Activated T-helper 2 cell treated with anti-CD3 and anti-CD28 coated beads, Interferon-gamma antibody, Interleukin-2, Interleukin-4, amounts not matched to agents 10 μg/mL and 5 μg/mL and 100 μg/mL, durations not matched to agents 14 hours and 24 hours and 36 hours (primary cell): ENCODE data around the gene STKLD1. TPM values are rescaled to one million over a fixed set of nuclear protein-coding genes. Genes with fewer than 3 reads are reported as not detected.
"Not testable (repeated sequence)": the region's sequence is repeated elsewhere in the genome, so short reads cannot be mapped to it uniquely, and the experiment has no call there.

Source experiments
- DNase-seq: peaks from one replicate; pipeline ENCODE4 v3.0.0; 2021; ENCODE audit warnings: low spot score
- H3K27ac Mint-ChIP-seq: one replicate; pipeline ENCODE4 v1.8.0; 2021; ENCODE audit warnings: mixed read lengths
- H3K27me3 Mint-ChIP-seq: one replicate; pipeline ENCODE4 v1.8.0; 2021; ENCODE audit warnings: low read depth, mixed read lengths
- H3K36me3 Mint-ChIP-seq: one replicate; pipeline ENCODE4 v1.8.0; 2021; ENCODE audit warnings: low read depth, mixed read lengths
- H3K4me1 Mint-ChIP-seq: one replicate; pipeline ENCODE4 v1.8.0; 2021; ENCODE audit warnings: low read depth, mixed read lengths
- H3K4me3 Mint-ChIP-seq: one replicate; pipeline ENCODE4 v1.8.0; 2021; ENCODE audit warnings: low read depth, mild to moderate bottlenecking, moderate library complexity, mixed read lengths
- H3K9me3 Mint-ChIP-seq: one replicate; pipeline ENCODE4 v1.8.0; 2021; ENCODE audit warnings: mixed read lengths
- intact Hi-C: fragments of 100-400 bp; cut with micrococcal nuclease; formaldehyde crosslinking; loops from one replicate; pipeline ENCODE4 v1.15.1; 2023
- total RNA-seq: library from RNA; stranded (reverse); gene quantifications from 2 replicates; pipeline ENCODE4 v1.2.3, GENCODE V29; 2022

Gene STKLD1
- total RNA-seq, 1 donor from 2014 or later: 0.87 TPM

GRCh38 chr9:133384736-133385321, 8.7 kb downstream of the STKLD1 start:
- Mint-ChIP-seq H3K4me3 (no peak overlapping the region), H3K27ac (no peak overlapping the region), H3K9me3 (no peaks in the 10 kb centered on the region), H3K36me3 (no peaks in the 10 kb centered on the region), H3K4me1 (no peaks in the 10 kb centered on the region), H3K27me3 (no peaks in the 10 kb centered on the region)
- intact Hi-C loops: no loop called here
- no peak for DNase-seq

- H3K36me3 Mint-ChIP-seq: no peaks in the 10 kb centered on the region
- no peaks in the 10 kb centered on the region for H3K4me1 Mint-ChIP-seq
- no peak overlapping the region for H3K4me3 Mint-ChIP-seq
- intact Hi-C loops: no loop called here
- H3K9me3 Mint-ChIP-seq: no peaks in the 10 kb centered on the region
- no peaks in the 10 kb centered on the region for H3K27me3 Mint-ChIP-seq
- no peak overlapping the region for H3K27ac Mint-ChIP-seq
- no peak for DNase-seq
These were observed 9.3 kb downstream of the STKLD1 start for GRCh38 chr9:133385452-133385851.

GRCh38 chr9:133386338-133386737, 10.2 kb downstream of the STKLD1 start:
- Mint-ChIP-seq H3K27ac (no peak overlapping the region), H3K36me3 (no peaks in the 10 kb centered on the region), H3K9me3 (no peaks in the 10 kb centered on the region), H3K4me3 (no peak overlapping the region), H3K27me3 (no peaks in the 10 kb centered on the region), H3K4me1 (no peaks in the 10 kb centered on the region)
- no peak for DNase-seq
- intact Hi-C loops: no loop called here

GRCh38 chr9:133387680-133388079, 11.5 kb downstream of the STKLD1 start:
- H3K9me3 Mint-ChIP-seq: no peaks in the 10 kb centered on the region
- no peak for DNase-seq
- intact Hi-C loops: no loop called here
- no peak overlapping the region for H3K4me3 Mint-ChIP-seq
- H3K27me3 Mint-ChIP-seq: no peaks in the 10 kb centered on the region
- no peaks in the 10 kb centered on the region for H3K4me1 Mint-ChIP-seq
- no peaks in the 10 kb centered on the region for H3K36me3 Mint-ChIP-seq
- no peak overlapping the region for H3K27ac Mint-ChIP-seq

GRCh38 chr9:133389025-133389557, 12.9 kb downstream of the STKLD1 start:
- H3K4me1 Mint-ChIP-seq: no peaks in the 10 kb centered on the region
- no peak for DNase-seq
- intact Hi-C loops: no loop called here
- no peaks in the 10 kb centered on the region for H3K36me3 Mint-ChIP-seq
- no peaks in the 10 kb centered on the region for H3K9me3 Mint-ChIP-seq
- H3K27ac Mint-ChIP-seq: no peak overlapping the region
- H3K4me3 Mint-ChIP-seq: no peak overlapping the region
- H3K27me3 Mint-ChIP-seq: no peaks in the 10 kb centered on the region

- Mint-ChIP-seq H3K36me3 (no peaks in the 10 kb centered on the region), H3K9me3 (no peaks in the 10 kb centered on the region), H3K27ac (no peak overlapping the region), H3K4me1 (no peaks in the 10 kb centered on the region), H3K27me3 (no peaks in the 10 kb centered on the region), H3K4me3 (no peak overlapping the region)
- no peak for DNase-seq
- intact Hi-C loops: no loop called here
These were observed 13.4 kb downstream of the STKLD1 start for GRCh38 chr9:133389562-133389961.

- Mint-ChIP-seq H3K36me3 (no peaks in the 10 kb centered on the region), H3K9me3 (no peaks in the 10 kb centered on the region), H3K27ac (no peak overlapping the region), H3K4me1 (no peaks in the 10 kb centered on the region), H3K4me3 (no peak overlapping the region), H3K27me3 (no peaks in the 10 kb centered on the region)
- intact Hi-C loops: no loop called here
- DNase-seq: no peak
These were observed 14.5 kb downstream of the STKLD1 start for GRCh38 chr9:133390713-133391112.

GRCh38 chr9:133391449-133391848, 15.3 kb downstream of the STKLD1 start:
- H3K4me1 Mint-ChIP-seq, intact Hi-C loops, H3K9me3 Mint-ChIP-seq, H3K36me3 Mint-ChIP-seq, DNase-seq, H3K4me3 Mint-ChIP-seq, H3K27me3 Mint-ChIP-seq, H3K27ac Mint-ChIP-seq: not testable (repeated sequence)

- H3K4me3 Mint-ChIP-seq, H3K9me3 Mint-ChIP-seq, H3K27me3 Mint-ChIP-seq, H3K36me3 Mint-ChIP-seq, H3K4me1 Mint-ChIP-seq, DNase-seq, intact Hi-C loops, H3K27ac Mint-ChIP-seq: not testable (repeated sequence)
These were observed 16.1 kb downstream of the STKLD1 start for GRCh38 chr9:133392308-133392707.

GRCh38 chr9:133393399-133393798, 17.2 kb downstream of the STKLD1 start:
- no peak overlapping the region for H3K27ac Mint-ChIP-seq
- no peaks in the 10 kb centered on the region for H3K27me3 Mint-ChIP-seq
- no peaks in the 10 kb centered on the region for H3K36me3 Mint-ChIP-seq
- H3K4me3 Mint-ChIP-seq: no peak overlapping the region
- H3K4me1 Mint-ChIP-seq: no peaks in the 10 kb centered on the region
- intact Hi-C loops: no loop called here
- DNase-seq: no peak
- H3K9me3 Mint-ChIP-seq: no peaks in the 10 kb centered on the region

GRCh38 chr9:133394687-133395271, 18.6 kb downstream of the STKLD1 start:
- no peak overlapping the region for H3K27ac Mint-ChIP-seq
- no peaks in the 10 kb centered on the region for H3K4me1 Mint-ChIP-seq
- no peaks in the 10 kb centered on the region for H3K27me3 Mint-ChIP-seq
- intact Hi-C loops: no loop called here
- no peak for DNase-seq
- no peaks in the 10 kb centered on the region for H3K9me3 Mint-ChIP-seq
- no peak overlapping the region for H3K4me3 Mint-ChIP-seq
- H3K36me3 Mint-ChIP-seq: no peaks in the 10 kb centered on the region

GRCh38 chr9:133396952-133397351, 20.8 kb downstream of the STKLD1 start:
- Mint-ChIP-seq H3K36me3 (no peaks in the 10 kb centered on the region), H3K27ac (no peak overlapping the region), H3K4me1 (no peaks in the 10 kb centered on the region), H3K27me3 (no peaks in the 10 kb centered on the region), H3K9me3 (no peaks in the 10 kb centered on the region), H3K4me3 (no peak overlapping the region)
- DNase-seq: no peak
- intact Hi-C loops: no loop called here

- no peak for DNase-seq
- no peaks in the 10 kb centered on the region for H3K9me3 Mint-ChIP-seq
- no peaks in the 10 kb centered on the region for H3K27me3 Mint-ChIP-seq
- no peak overlapping the region for H3K27ac Mint-ChIP-seq
- no peaks in the 10 kb centered on the region for H3K36me3 Mint-ChIP-seq
- no peaks in the 10 kb centered on the region for H3K4me1 Mint-ChIP-seq
- no peak overlapping the region for H3K4me3 Mint-ChIP-seq
- intact Hi-C loops: no loop called here
These were observed 21.2 kb downstream of the STKLD1 start for GRCh38 chr9:133397370-133397769.
